ENCODE results near the gene KIF1A. TPM values are rescaled to one million over a fixed set of nuclear protein-coding genes. Genes with fewer than 3 reads are reported as not detected.

The KIF1A gene
- total RNA-seq, 2 experiments from 2014 or later, result 3.3 to 3.8 TPM

DNA sequence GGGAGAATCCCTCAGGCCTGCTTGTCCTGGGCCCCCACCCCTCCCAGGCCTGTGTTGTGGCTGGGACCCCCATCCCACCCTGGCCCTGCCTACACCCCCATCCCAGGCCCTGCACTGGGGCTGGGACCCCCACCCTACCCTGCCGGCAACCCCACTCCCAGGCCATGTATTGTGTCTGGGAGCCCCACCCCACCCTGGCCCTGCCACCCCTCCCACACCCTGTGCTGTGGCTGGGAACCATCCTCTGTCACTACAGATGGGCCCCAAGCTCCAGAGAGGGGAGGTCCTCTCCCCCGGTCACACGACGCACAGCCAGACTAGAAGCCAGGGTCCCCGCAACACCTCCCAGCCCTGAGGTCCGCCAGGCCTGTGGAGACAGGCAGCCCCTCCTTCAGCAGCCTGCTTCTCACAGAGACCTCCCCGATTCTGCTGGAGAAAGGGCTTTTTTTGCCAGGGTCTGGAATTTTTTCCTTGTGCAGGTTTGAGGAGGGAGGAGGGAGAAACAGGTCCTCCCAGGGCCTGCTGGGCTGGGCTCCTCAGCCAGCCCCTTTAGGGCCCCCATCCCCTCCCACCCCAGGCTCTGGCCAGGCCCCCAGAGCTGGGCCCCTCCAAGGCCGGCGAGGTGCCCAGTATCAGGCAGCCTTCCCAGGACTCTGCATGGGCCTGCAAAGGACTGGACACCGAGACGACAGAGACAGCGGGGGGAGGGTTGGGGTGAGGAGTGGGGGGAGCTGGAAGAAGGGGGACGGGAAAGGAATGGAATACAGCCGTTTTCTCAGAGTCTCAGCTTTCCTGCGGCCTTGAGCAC lies 28.0 kb downstream of the KIF1A start:
- POLR2A ChIA-PET, result no interaction called here
- Mint-ChIP-seq H3K4me1 (ENCODE audit: low read depth) (no peaks in the 10 kb centered on the region), H3K27ac (no peak overlapping the region), H3K27me3 (peaks cover 6% of the 10 kb centered on the region), H3K4me3 (no peak overlapping the region), H3K36me3 (no peaks in the 10 kb centered on the region), H3K9me3 (no peaks in the 10 kb centered on the region)
- intact Hi-C loops (cut with micrococcal nuclease), result no loop called here
- CTCF ChIA-PET, result no interaction called here
- no peak for DNase-seq

DNA sequence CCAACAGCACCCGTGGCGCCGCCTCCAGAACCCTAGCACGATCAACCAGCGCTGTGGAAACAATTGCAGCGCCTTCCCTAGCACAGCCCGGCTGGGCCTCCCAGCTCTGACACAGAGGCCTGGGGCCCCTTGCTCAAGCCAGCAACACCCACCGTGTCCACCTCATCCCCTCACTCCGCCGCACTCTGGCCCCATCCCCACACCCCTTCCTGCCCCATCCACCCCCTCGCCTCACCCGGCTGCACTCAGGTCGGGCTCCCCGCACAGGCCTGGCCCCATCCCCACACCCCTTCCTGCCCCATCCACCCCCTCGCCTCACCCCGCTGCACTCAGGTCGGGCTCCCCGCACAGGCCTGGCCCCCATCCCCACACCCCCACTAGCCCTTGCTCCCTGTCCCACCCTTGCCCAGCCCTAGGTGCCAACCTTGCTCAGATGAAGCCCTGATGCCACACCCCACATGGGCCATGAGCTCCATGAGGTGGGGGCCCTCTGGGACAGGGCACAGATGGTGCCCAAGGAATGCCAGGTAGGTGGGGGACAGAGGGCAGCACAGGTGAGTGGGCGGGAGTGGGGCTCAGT lies 28.7 kb downstream of the KIF1A start:
- no peak for DNase-seq
- no peaks in the 10 kb centered on the region for H3K36me3 Mint-ChIP-seq
- H3K4me1 Mint-ChIP-seq (ENCODE audit: low read depth), result no peaks in the 10 kb centered on the region
- POLR2A ChIA-PET, result no interaction called here
- peaks cover under 1% of the 10 kb centered on the region for H3K27me3 Mint-ChIP-seq
- no peak overlapping the region for H3K4me3 Mint-ChIP-seq
- intact Hi-C loops (cut with micrococcal nuclease), result no loop called here
- CTCF ChIA-PET, result no interaction called here
- H3K9me3 Mint-ChIP-seq, result no peaks in the 10 kb centered on the region
- no peak overlapping the region for H3K27ac Mint-ChIP-seq

DNA sequence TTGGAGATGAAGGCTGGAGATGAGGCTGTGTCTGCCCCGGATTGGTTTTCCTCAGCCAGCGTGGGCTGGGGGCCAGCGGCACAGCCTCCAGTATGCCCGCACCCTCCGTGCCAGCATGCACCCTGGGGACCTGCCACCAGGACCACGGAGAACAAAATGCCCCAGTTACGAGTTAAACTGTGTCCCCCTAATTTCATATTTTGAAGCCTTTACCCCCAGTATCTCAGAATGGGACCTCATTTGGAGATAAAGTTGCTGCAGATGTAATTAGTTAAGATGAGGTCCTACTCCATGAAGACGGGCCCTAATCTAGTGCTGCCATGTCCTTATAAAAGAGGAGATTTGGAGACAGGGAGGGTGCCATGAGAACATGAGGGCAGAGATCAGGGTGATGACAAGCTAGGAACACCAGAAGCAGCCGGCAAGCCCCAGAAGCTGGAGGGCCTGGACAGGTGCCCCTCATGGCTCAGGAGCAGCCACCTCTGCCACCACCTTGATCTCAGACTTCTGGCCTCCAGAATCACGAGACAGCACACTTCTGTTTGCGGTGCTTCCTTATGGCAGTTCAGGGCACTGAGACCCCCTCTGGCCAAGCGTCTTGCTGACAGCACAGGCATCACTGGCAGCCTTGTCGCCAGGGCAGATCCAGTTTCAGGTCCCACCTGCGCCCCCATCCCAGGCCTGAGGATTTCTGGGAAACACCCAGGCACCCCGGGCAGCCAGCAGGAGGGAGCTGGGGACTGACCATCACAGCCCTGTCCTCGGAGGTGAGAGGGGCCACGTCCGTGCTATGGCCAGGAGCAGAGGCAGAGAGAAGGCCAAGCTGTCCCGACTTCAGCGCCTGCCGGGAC lies 29.4 kb downstream of the KIF1A start:
- no peaks in the 10 kb centered on the region for H3K36me3 Mint-ChIP-seq
- ChIA-PET POLR2A (no interaction called here), CTCF (no interaction called here)
- H3K4me3 Mint-ChIP-seq, result no peak overlapping the region
- no peaks in the 10 kb centered on the region for H3K27me3 Mint-ChIP-seq
- no peak overlapping the region for H3K27ac Mint-ChIP-seq
- H3K9me3 Mint-ChIP-seq, result no peaks in the 10 kb centered on the region
- intact Hi-C loops (cut with micrococcal nuclease), result no loop called here
- H3K4me1 Mint-ChIP-seq (ENCODE audit: low read depth), result no peaks in the 10 kb centered on the region
- DNase-seq, result no peak

DNA sequence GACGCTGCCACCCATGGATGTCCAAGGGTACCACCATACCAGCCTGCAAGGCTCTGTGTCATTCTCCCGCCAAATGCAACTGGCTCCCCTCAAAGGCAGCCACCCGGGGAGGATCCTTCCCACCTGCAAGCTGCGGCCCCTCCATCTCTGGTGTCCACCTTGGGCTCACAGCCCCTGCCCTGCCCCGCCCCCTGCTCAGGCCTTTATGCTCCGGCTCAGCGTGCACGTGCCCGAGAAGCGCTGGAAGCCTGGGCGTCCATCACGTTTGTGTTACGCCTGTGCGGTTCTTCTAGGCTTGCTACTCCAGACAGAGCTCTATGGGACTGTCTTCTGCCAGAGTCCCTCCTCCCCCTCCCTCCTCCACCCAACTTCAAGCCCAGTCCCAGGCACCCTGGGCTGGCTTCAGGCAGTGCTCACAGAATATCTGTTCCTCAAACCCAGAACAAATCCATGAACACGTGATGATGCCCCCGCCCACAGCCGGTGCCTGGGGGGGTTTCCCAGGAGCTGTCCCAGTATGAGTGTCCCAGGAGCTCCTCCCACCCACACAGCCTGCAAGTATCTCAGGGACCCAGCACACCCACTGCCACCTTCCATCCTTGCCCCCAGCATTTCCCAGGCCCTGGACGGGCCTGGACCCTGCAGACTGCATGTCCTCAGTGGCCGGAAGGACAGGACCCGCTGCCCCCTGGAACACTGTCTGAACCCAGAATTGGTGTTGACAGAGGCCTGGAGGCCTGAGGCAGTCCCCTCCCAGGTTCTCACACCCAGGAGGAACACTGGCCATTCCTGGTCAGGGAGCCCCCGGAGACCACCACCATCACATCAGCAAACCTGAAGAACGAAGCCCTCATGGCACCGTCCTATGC lies 30.3 kb downstream of the KIF1A start:
- Mint-ChIP-seq H3K27me3 (no peaks in the 10 kb centered on the region), H3K4me3 (no peak overlapping the region), H3K9me3 (no peaks in the 10 kb centered on the region), H3K27ac (no peak overlapping the region), H3K4me1 (ENCODE audit: low read depth) (no peaks in the 10 kb centered on the region), H3K36me3 (no peaks in the 10 kb centered on the region)
- POLR2A ChIA-PET, result no interaction called here
- intact Hi-C loops (cut with micrococcal nuclease), result no loop called here
- CTCF ChIA-PET, result no interaction called here
- DNase-seq, result peak; percentile 52

DNA sequence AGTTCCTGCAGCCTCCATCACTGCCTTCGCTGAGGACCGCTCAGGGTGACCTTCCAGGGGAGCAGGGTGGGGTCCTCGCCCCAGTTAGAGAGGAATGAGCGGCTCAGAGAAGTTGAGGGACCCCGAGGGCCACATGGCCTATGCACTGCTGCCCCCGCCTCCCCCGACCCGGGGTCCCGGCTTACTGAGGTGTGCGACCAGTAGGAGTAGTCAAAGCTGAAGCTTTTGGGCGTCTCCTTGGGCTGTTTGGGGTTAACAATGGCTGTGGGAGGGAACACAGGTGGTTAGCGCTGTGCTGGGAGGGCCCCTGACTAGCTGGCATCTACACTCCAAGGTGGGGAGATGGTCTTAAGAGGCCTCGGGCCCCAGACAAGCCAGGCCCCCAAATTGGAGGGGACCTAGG lies 31.0 kb downstream of the KIF1A start:
- no peak for DNase-seq
- intact Hi-C loops (cut with micrococcal nuclease), result no loop called here
- no peaks in the 10 kb centered on the region for H3K27me3 Mint-ChIP-seq
- H3K9me3 Mint-ChIP-seq, result no peaks in the 10 kb centered on the region
- no peak overlapping the region for H3K4me3 Mint-ChIP-seq
- no peak overlapping the region for H3K27ac Mint-ChIP-seq
- no peaks in the 10 kb centered on the region for H3K36me3 Mint-ChIP-seq
- ChIA-PET CTCF (no interaction called here), POLR2A (no interaction called here)
- H3K4me1 Mint-ChIP-seq (ENCODE audit: low read depth), result no peaks in the 10 kb centered on the region

DNA sequence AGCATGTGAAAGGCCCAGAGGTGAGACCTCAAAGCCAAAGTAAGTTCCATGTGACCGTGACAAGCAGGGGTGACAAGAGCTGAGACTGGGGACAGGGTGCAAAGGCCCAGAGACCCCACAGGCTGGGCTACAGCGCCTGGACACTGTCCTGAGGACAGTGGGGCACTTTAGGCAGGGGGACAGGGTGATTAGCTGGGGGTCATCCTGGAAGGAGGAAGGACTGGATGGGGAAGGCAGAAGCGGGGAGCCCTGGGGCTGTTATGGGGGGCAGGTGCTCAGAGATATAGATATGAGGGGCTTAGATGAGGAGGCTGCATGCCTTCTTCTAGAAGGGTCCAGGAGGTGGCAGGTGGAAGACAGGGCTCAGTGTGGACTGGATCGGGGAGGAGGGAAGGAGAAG lies 31.5 kb downstream of the KIF1A start:
- ChIA-PET POLR2A (no interaction called here), CTCF (no interaction called here)
- Mint-ChIP-seq H3K4me1 (ENCODE audit: low read depth) (no peaks in the 10 kb centered on the region), H3K27me3 (no peaks in the 10 kb centered on the region), H3K9me3 (no peaks in the 10 kb centered on the region), H3K4me3 (no peak overlapping the region), H3K27ac (no peak overlapping the region), H3K36me3 (no peaks in the 10 kb centered on the region)
- no peak for DNase-seq
- intact Hi-C loops (cut with micrococcal nuclease), result no loop called here

DNA sequence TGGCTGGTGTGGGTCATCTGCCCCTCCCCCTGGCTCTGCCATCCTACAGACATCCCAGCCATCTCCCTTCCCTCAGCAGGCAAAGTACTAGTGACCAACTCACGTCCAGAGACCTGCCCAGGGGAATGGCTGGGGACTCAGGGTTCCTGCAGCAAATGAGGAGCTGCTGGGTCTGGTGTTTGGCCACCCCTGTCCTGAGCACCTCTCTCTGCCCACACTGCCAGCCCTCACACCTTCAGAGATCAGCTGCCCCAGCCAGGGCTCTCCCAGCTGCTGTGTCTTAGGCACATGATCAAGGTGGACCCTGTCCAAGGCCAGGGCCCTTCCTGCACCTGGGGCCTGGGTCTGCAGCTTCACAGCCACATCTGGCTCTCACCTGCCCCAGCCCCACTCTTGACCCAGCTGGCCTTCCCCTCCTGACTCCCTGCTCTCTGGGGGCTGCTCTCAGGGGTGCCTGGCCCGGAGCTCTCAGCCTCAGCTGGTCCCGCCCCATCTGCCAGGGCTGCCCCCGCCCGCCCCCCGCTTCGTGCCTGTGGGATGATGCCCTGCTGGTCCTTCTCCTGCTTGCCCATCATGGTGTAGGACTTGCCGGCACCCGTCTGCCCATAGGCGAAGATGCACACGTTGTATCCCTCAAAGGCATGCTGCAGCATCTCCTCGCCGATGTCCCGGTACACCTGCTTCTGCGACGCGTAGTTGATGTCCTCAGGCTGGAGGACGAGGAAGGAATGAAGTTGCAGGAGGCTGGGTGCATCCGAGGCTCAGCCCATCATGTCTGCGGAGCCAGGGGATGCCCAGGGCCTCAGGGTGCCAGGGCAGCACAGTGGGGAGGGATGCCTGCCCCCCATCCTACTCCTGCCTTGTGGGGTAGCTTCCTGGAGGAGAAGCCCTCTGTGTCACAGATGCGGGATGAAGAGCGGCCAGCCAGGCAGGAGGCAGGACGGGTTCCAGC lies 32.2 kb downstream of the KIF1A start:
- POLR2A ChIA-PET, result no interaction called here

DNA sequence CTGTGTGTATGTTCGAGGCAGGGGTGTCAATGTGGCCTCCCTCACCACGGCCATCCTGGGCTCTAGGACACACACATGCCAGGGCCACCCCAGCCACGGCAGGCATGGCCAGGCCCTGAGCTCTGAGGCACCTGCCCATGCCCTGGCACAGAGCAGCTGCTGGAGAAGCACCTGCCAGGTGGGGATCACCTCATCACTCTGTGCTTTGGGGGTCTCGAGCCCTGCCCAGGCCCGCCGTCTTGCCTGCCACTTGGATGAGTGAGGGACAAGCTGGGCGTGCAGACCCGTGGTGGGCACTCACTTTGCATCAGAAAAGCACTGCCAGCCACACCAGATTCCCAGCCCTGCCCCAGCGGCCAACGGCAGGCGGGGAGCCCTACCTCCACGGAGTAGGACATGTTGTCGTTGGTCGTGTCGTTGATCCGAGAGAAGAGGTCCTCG lies 33.1 kb downstream of the KIF1A start:
- H3K27ac Mint-ChIP-seq, result no peak overlapping the region
- DNase-seq, result no peak
- POLR2A ChIA-PET, result no interaction called here
- CTCF ChIA-PET, result no interaction called here
- no peak overlapping the region for H3K4me3 Mint-ChIP-seq
- intact Hi-C loops (cut with micrococcal nuclease), result no loop called here
- H3K4me1 Mint-ChIP-seq (ENCODE audit: low read depth), result no peaks in the 10 kb centered on the region
- H3K36me3 Mint-ChIP-seq, result no peaks in the 10 kb centered on the region
- no peaks in the 10 kb centered on the region for H3K9me3 Mint-ChIP-seq
- no peaks in the 10 kb centered on the region for H3K27me3 Mint-ChIP-seq

More for the DNA sequence above, 32.2 kb downstream of the KIF1A start:
- H3K27me3 Mint-ChIP-seq, result no peaks in the 10 kb centered on the region
- DNase-seq, result no peak
- H3K36me3 Mint-ChIP-seq, result no peaks in the 10 kb centered on the region
- CTCF ChIA-PET, result no interaction called here
- intact Hi-C loops (cut with micrococcal nuclease), result no loop called here
- H3K27ac Mint-ChIP-seq, result no peak overlapping the region
- no peaks in the 10 kb centered on the region for H3K4me1 Mint-ChIP-seq (ENCODE audit: low read depth)
- no peak overlapping the region for H3K4me3 Mint-ChIP-seq
- H3K9me3 Mint-ChIP-seq, result no peaks in the 10 kb centered on the region

DNA sequence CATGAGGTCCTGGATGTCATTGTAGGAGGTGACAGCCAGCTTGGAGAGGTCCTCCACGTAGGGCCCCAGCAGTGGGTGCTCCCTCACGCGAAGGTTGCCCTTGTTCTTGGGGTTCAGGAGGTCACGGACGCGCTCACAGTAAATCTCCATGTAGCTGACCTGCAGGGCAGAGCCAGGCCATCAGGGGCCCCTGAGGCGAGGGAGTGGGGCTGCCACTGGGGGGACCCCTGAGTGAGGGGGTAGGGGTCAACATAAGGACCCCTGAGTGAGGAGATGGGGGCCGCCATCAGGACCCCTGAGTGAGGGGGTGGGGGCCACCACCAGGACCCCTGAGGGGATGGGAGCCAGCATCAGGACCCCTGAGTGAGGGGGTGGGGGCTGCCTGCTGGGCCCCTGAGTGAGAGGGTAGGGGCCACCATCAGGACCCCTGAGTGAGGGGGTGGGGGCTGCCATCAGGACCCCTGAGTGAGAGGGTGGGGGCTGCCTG lies 33.6 kb downstream of the KIF1A start:
- no peaks in the 10 kb centered on the region for H3K9me3 Mint-ChIP-seq
- no peaks in the 10 kb centered on the region for H3K36me3 Mint-ChIP-seq
- H3K4me3 Mint-ChIP-seq, result no peak overlapping the region
- H3K27ac Mint-ChIP-seq, result no peak overlapping the region
- DNase-seq, result no peak
- no peaks in the 10 kb centered on the region for H3K27me3 Mint-ChIP-seq
- no peaks in the 10 kb centered on the region for H3K4me1 Mint-ChIP-seq (ENCODE audit: low read depth)
- POLR2A ChIA-PET, result no interaction called here
- intact Hi-C loops (cut with micrococcal nuclease), result no loop called here
- CTCF ChIA-PET, result no interaction called here

DNA sequence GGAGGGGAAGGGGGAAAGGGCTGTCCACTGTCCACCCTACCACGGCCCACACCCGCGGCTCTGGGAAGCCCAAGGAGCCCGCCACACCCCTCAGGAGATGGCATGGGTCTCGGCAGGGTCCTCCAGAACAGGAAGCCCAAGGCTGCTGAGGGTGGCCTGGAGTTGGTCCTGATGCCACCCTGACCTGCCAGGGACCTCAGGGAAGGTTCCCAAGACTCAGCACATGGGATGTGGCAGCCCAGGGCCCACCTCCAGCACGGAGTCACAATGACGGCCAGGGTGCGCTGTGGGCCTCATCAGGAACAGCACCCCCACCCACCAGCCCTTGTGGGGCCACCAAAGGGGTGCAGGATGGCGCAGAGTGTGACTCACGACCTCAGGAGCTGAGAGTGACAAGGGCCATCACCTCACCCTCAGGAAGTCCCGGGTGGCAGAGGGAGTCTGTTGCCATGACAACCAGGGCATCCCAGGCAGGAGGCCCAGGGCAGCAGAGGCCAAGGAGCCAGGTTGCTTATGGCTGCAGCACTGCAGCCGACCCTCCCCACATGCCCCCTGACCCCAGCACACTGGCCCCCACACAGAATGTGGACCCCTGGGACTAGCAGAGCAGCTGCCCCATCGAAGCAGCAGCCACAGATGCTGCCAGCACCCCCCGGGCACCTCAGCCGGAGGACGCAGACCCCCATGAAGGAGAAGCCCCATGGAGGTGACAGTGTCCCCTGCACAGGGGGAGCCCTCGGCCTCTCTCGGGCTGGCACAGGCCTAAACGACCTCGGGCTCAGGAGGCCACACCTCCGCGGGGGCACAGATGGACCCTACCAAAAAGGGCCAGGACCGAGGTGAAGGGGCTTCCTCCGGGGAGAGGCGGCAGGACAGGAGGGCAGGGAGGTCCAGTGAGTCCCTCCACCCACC lies 34.3 kb downstream of the KIF1A start:
- ChIA-PET CTCF (no interaction called here), POLR2A (no interaction called here)
- Mint-ChIP-seq H3K9me3 (no peaks in the 10 kb centered on the region), H3K36me3 (no peaks in the 10 kb centered on the region), H3K4me1 (ENCODE audit: low read depth) (no peaks in the 10 kb centered on the region), H3K27ac (no peak overlapping the region), H3K27me3 (no peaks in the 10 kb centered on the region), H3K4me3 (no peak overlapping the region)
- DNase-seq, result peak; percentile 35
- intact Hi-C loops (cut with micrococcal nuclease), result no loop called here
